MM.1S (cell line): ENCODE data around the gene C21orf58.

Source experiments
- DNase-seq: peaks from one replicate; pipeline ENCODE4 v3.0.0-alpha.2; 2015
- H2AFZ ChIP-seq: fragments of 300-600 bp; sonication (generic); 2 replicates; pipeline ENCODE4 v1.6.0; 2016; ENCODE audit warnings: antibody characterized with exemption, low read length
- H3F3A ChIP-seq: fragments of 300-600 bp; sonication (generic); 2 replicates; pipeline ENCODE4 v1.6.1; 2016; ENCODE audit warnings: mild to moderate bottlenecking, antibody characterized with exemption, low read length, moderate library complexity, mixed read lengths; ENCODE audit not compliant: insufficient read depth
- H3K27ac ChIP-seq: fragments of 300-600 bp; sonication (generic); 2 replicates; pipeline ENCODE4 v1.5.1; 2016; ENCODE audit warnings: mild to moderate bottlenecking, low read length
- H3K27me3 ChIP-seq: fragments of 300-600 bp; sonication (generic); replicated peaks from 2 replicates; pipeline ENCODE4 v1.6.0; 2016; ENCODE audit warnings: low read length; ENCODE audit not compliant: insufficient read depth
- H3K36me3 ChIP-seq: fragments of 300-600 bp; sonication (generic); replicated peaks from 2 replicates; pipeline ENCODE4 v1.6.1; 2016; ENCODE audit warnings: mild to moderate bottlenecking, low read length, mixed read lengths; ENCODE audit not compliant: insufficient read depth
- H3K4me1 ChIP-seq: fragments of 300-600 bp; sonication (generic); 2 replicates; pipeline ENCODE4 v1.6.1; 2016; ENCODE audit warnings: low read length, mixed read lengths
- H3K4me2 ChIP-seq: fragments of 300-600 bp; sonication (generic); 2 replicates; pipeline ENCODE4 v1.6.0; 2016; ENCODE audit warnings: low read depth, low read length
- H3K4me3 ChIP-seq: fragments of 300-600 bp; sonication (generic); 2 replicates; pipeline ENCODE4 v1.5.1; 2016; ENCODE audit warnings: low read length, mixed read lengths
- H3K79me2 ChIP-seq: fragments of 300-600 bp; sonication (generic); 2 replicates; pipeline ENCODE4 v1.6.1; 2016; ENCODE audit warnings: mixed run types, low read length, mixed read lengths
- H3K9ac ChIP-seq: fragments of 300-600 bp; sonication (generic); 2 replicates; pipeline ENCODE4 v1.6.1; 2016; ENCODE audit warnings: low read length, mixed read lengths
- H3K9me2 ChIP-seq: fragments of 300-600 bp; sonication (generic); replicated peaks from 2 replicates; pipeline ENCODE4 v1.6.1; 2016; ENCODE audit warnings: mild to moderate bottlenecking, low read length, mixed read lengths; ENCODE audit not compliant: insufficient read depth
- H3K9me3 ChIP-seq: fragments of 300-600 bp; sonication (generic); replicated peaks from 2 replicates; pipeline ENCODE4 v1.6.1; 2016; ENCODE audit warnings: mild to moderate bottlenecking, low read length, mixed read lengths; ENCODE audit not compliant: insufficient read depth
- H4K20me1 ChIP-seq: fragments of 300-600 bp; sonication (generic); 2 replicates; pipeline ENCODE4 v1.6.1; 2016; ENCODE audit warnings: mild to moderate bottlenecking, low read length, moderate library complexity, mixed read lengths; ENCODE audit not compliant: insufficient read depth
- EZH2 ChIP-seq: fragments of 300-600 bp; sonication (generic); optimal IDR thresholded peaks from 2 replicates; pipeline ENCODE3; 2017; ENCODE audit warnings: low read depth, mild to moderate bottlenecking, antibody characterized with exemption, low read length, mixed read lengths
- EZH2phosphoT487 ChIP-seq: fragments of 300-600 bp; sonication (generic); IDR thresholded peaks from 2 replicates; pipeline ENCODE4 v1.6.1; 2018; ENCODE audit warnings: antibody characterized with exemption, low read length
- TF ChIP-seq, protein P1 (sequence below): fragments of 300-600 bp; sonication (generic); IDR thresholded peaks from 2 replicates; pipeline ENCODE4 v1.5.1; 2016; ENCODE audit warnings: antibody characterized with exemption, low read length, mixed read lengths

C21orf58 gene

DNA sequence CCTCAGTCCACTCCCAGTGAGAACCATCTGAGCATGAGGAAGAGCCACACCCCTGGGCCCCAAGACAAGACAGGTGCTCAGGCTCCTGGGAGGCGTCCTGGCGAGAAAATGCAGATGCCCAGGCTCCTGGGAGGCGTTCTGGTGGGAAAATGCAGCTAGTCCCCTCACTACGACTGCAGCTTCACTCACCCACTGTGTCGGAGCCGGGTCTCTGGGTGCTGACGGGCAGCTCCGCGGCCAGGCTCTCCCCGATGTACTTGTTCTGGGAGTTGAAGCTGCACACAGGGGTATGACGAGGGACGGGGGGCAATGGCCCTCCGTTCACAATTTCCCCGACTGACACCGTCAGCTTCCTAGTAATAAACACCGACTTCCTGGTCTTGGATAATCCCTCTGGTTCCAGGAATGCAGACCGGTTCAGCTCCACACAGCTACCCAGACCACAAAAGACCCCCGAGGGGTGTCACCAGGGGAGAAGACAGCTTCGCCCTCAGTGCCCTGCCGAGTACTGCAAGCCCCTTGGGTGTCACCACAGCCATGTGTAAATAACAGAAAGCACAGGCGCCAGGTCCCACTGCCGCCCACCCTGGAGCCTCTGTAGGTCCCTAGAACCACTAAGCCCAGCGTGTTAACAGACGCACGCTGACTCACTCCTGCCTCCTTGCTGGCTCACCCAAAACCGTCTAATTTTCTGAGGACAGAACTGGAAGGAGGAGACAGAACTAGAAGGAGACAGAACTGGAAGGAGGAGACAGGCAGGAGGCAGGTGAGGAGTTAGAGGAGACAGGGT is 57.7 kb downstream of the C21orf58 start:
- H3K36me3 ChIP-seq = peaks cover 11% of the 10 kb centered on the region
- no peaks in the 10 kb centered on the region for H4K20me1 ChIP-seq
- H3K9ac ChIP-seq = no peak overlapping the region

DNA sequence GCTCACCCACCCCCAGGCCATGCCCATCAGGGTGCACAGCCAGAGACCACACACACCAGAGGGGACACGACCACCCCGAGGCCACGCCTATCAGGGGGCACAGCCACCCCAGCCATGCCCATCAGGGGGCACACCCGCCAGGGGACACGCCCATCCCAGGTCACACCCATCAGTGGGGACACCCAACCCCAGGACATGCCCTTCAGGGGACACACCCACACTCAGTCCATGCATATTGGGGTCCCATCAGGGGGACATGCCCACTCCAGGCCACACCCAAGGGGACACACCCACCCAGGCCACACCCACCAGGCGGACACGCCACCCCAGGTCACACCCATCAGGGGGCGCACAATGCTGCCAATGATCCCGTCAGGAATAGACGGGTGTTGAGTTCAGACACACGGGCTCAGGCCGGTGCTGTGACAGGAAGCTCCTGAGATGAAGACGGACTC is 59.0 kb downstream of the C21orf58 start:
- H3K9ac ChIP-seq = no peak overlapping the region

More for the DNA sequence above, 57.7 kb downstream of the C21orf58 start:
- no peaks in the 10 kb centered on the region for H3K9me2 ChIP-seq
- H2AFZ ChIP-seq = no peak overlapping the region
- TF ChIP-seq EZH2 (no peak), EZH2phosphoT487 (no peak)
- TF ChIP-seq, protein P1, sequence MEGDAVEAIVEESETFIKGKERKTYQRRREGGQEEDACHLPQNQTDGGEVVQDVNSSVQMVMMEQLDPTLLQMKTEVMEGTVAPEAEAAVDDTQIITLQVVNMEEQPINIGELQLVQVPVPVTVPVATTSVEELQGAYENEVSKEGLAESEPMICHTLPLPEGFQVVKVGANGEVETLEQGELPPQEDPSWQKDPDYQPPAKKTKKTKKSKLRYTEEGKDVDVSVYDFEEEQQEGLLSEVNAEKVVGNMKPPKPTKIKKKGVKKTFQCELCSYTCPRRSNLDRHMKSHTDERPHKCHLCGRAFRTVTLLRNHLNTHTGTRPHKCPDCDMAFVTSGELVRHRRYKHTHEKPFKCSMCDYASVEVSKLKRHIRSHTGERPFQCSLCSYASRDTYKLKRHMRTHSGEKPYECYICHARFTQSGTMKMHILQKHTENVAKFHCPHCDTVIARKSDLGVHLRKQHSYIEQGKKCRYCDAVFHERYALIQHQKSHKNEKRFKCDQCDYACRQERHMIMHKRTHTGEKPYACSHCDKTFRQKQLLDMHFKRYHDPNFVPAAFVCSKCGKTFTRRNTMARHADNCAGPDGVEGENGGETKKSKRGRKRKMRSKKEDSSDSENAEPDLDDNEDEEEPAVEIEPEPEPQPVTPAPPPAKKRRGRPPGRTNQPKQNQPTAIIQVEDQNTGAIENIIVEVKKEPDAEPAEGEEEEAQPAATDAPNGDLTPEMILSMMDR = no peak
- no peak for DNase-seq
- no peaks in the 10 kb centered on the region for H3F3A ChIP-seq
- H3K9me3 ChIP-seq = no peaks in the 10 kb centered on the region
- no peak overlapping the region for H3K4me3 ChIP-seq
- no peaks in the 10 kb centered on the region for H3K79me2 ChIP-seq
- no peaks in the 10 kb centered on the region for H3K4me1 ChIP-seq
- no peaks in the 10 kb centered on the region for H3K27me3 ChIP-seq
- H3K4me2 ChIP-seq = no peak overlapping the region
- H3K27ac ChIP-seq = no peak overlapping the region

DNA sequence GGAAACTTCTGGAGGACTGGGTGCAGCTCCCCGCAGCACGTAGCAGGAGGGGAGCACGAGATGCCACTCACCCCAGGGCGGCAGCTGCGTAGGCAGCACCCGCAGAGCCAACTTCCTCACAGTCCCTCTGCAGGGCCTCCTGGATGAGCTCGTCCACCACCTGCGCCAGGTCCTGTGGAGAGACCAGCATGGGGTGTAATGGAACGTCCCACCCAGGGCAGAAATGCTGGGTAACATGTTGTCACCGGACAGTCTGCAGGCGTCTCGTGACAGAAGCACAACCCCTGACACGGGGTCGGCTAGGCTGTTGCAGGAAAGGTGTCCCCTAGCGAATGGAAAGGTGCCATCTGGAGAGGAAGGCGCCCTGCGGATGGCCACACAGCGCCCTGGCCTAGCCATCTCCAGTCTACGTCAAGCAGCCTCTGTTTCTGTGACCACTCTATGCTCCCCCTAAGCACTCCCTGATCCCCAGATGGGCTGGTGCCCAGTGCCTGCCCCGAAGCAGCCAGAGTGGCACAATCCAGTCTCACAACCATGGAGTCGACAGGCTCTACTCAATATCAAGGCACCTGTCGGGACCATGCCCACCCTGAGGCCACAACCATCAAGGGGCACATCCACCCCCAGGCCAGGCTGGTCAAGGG is 59.5 kb downstream of the C21orf58 start:
- no peaks in the 10 kb centered on the region for H3K4me1 ChIP-seq
- peaks cover 3% of the 10 kb centered on the region for H3K36me3 ChIP-seq
- no peaks in the 10 kb centered on the region for H3K9me3 ChIP-seq
- no peaks in the 10 kb centered on the region for H4K20me1 ChIP-seq
- no peak overlapping the region for H2AFZ ChIP-seq
- no peaks in the 10 kb centered on the region for H3K79me2 ChIP-seq
- no peak overlapping the region for H3K9ac ChIP-seq
- H3K27me3 ChIP-seq = no peaks in the 10 kb centered on the region
- H3K27ac ChIP-seq = no peak overlapping the region
- H3K4me3 ChIP-seq = no peak overlapping the region
- TF ChIP-seq EZH2phosphoT487 = no peak
- no peak for TF ChIP-seq EZH2
- TF ChIP-seq, protein P1 = no peak
- H3F3A ChIP-seq = no peaks in the 10 kb centered on the region
- no peak for DNase-seq
- H3K9me2 ChIP-seq = no peaks in the 10 kb centered on the region
- no peak overlapping the region for H3K4me2 ChIP-seq

More for the DNA sequence above, 59.0 kb downstream of the C21orf58 start:
- peaks cover 6% of the 10 kb centered on the region for H3K36me3 ChIP-seq
- H2AFZ ChIP-seq = no peak overlapping the region
- H3K27ac ChIP-seq = no peak overlapping the region
- no peaks in the 10 kb centered on the region for H3F3A ChIP-seq
- H4K20me1 ChIP-seq = no peaks in the 10 kb centered on the region
- H3K9me3 ChIP-seq = no peaks in the 10 kb centered on the region
- no peaks in the 10 kb centered on the region for H3K79me2 ChIP-seq
- no peaks in the 10 kb centered on the region for H3K4me1 ChIP-seq
- no peak for DNase-seq
- no peak overlapping the region for H3K4me3 ChIP-seq
- no peak overlapping the region for H3K4me2 ChIP-seq
- no peaks in the 10 kb centered on the region for H3K27me3 ChIP-seq
- TF ChIP-seq EZH2phosphoT487 (no peak), EZH2 (no peak)
- TF ChIP-seq, protein P1 = no peak
- H3K9me2 ChIP-seq = no peaks in the 10 kb centered on the region
